ENCODE measurements around the gene PLCB2. TPM values are rescaled to one million over a fixed set of nuclear protein-coding genes. Genes with fewer than 3 reads are reported as not detected.

The PLCB2 gene
- total RNA-seq, 1 donor from 2014 or later, result 3.7 TPM

GRCh38 chr15:40309344-40309862 is 1.7 kb upstream of the PLCB2 start:
- TF ChIP-seq EZH2 (IDR thresholded peaks at IDR 0.05; ENCODE audit: insufficient read depth, low read length) (no peak), CTCF (IDR thresholded peaks at IDR 0.05; ENCODE audit: insufficient read depth, low read depth, low read length) (no peak)
- Histone ChIP-seq H3K79me2 (ENCODE audit: insufficient read depth, low read length) (no peaks in the 10 kb centered on the region), H3K4me3 (ENCODE audit: insufficient read depth, low read depth, low read length) (no peak overlapping the region), H2AFZ (ENCODE audit: low read depth, low read length) (no peak overlapping the region), H3K9ac (ENCODE audit: low read length) (no peak overlapping the region), H3K36me3 (ENCODE audit: insufficient read depth, low read length) (no peaks in the 10 kb centered on the region), H3K4me2 (ENCODE audit: low read length) (no peak overlapping the region), H3K27me3 (ENCODE audit: insufficient read depth, low read length) (peaks cover 9% of the 10 kb centered on the region), H3K4me1 (ENCODE audit: insufficient read depth, low read length) (no peaks in the 10 kb centered on the region), H3K9me3 (ENCODE audit: insufficient read depth, low read depth, low read length) (no peaks in the 10 kb centered on the region), H4K20me1 (ENCODE audit: insufficient read depth, low read length) (no peaks in the 10 kb centered on the region), H3K27ac (ENCODE audit: low read depth, low read length) (no peak overlapping the region)
- FAIRE-seq, result no peak
- peaks cover 62% of the 10 kb centered on the region for H3K27me3 Mint-ChIP-seq (ENCODE audit: low read depth, unreplicated experiment)
- H3K4me1 Mint-ChIP-seq (ENCODE audit: low read depth, unreplicated experiment), result peaks cover 4% of the 10 kb centered on the region
- H3K36me3 Mint-ChIP-seq (ENCODE audit: low read depth, unreplicated experiment), result peaks cover under 1% of the 10 kb centered on the region
- H3K9me3 Mint-ChIP-seq (ENCODE audit: unreplicated experiment), result peaks cover 2% of the 10 kb centered on the region
- no peak overlapping the region for H3K4me3 Mint-ChIP-seq (ENCODE audit: unreplicated experiment)
- no peak for DNase-seq (ENCODE audit: low read depth)
- H3K27ac Mint-ChIP-seq (ENCODE audit: unreplicated experiment), result no peak overlapping the region

GRCh38 chr15:40306908-40307307 is 827 bp downstream of the PLCB2 start:
- TF ChIP-seq CTCF (IDR thresholded peaks at IDR 0.05; ENCODE audit: insufficient read depth, low read depth, low read length), result no peak
- TF ChIP-seq EZH2 (IDR thresholded peaks at IDR 0.05; ENCODE audit: insufficient read depth, low read length), result no peak

GRCh38 chr15:40306371-40306770 is 1.4 kb downstream of the PLCB2 start:
- Histone ChIP-seq H3K4me1 (ENCODE audit: insufficient read depth, low read length) (no peaks in the 10 kb centered on the region), H3K4me2 (ENCODE audit: low read length) (no peak overlapping the region), H4K20me1 (ENCODE audit: insufficient read depth, low read length) (no peaks in the 10 kb centered on the region), H3K36me3 (ENCODE audit: insufficient read depth, low read length) (no peaks in the 10 kb centered on the region), H3K27ac (ENCODE audit: low read depth, low read length) (no peak overlapping the region), H3K4me3 (ENCODE audit: insufficient read depth, low read depth, low read length) (no peak overlapping the region), H3K9ac (ENCODE audit: low read length) (no peak overlapping the region), H3K79me2 (ENCODE audit: insufficient read depth, low read length) (no peaks in the 10 kb centered on the region), H3K27me3 (ENCODE audit: insufficient read depth, low read length) (peaks cover 10% of the 10 kb centered on the region), H2AFZ (ENCODE audit: low read depth, low read length) (no peak overlapping the region), H3K9me3 (ENCODE audit: insufficient read depth, low read depth, low read length) (no peaks in the 10 kb centered on the region)
- Mint-ChIP-seq H3K4me1 (ENCODE audit: low read depth, unreplicated experiment) (peaks cover 4% of the 10 kb centered on the region), H3K27ac (ENCODE audit: unreplicated experiment) (no peak overlapping the region), H3K9me3 (ENCODE audit: unreplicated experiment) (peaks cover 2% of the 10 kb centered on the region), H3K36me3 (ENCODE audit: low read depth, unreplicated experiment) (peaks cover 2% of the 10 kb centered on the region), H3K27me3 (ENCODE audit: low read depth, unreplicated experiment) (peaks cover 50% of the 10 kb centered on the region), H3K4me3 (ENCODE audit: unreplicated experiment) (no peak overlapping the region)
- DNase-seq (ENCODE audit: low read depth), result no peak
- TF ChIP-seq EZH2 (IDR thresholded peaks at IDR 0.05; ENCODE audit: insufficient read depth, low read length) (no peak), CTCF (IDR thresholded peaks at IDR 0.05; ENCODE audit: insufficient read depth, low read depth, low read length) (no peak)
- no peak for FAIRE-seq

More at GRCh38 chr15:40306908-40307307, 827 bp downstream of the PLCB2 start:
- Histone ChIP-seq H3K79me2 (ENCODE audit: insufficient read depth, low read length) (no peaks in the 10 kb centered on the region), H3K9me3 (ENCODE audit: insufficient read depth, low read depth, low read length) (no peaks in the 10 kb centered on the region), H3K27ac (ENCODE audit: low read depth, low read length) (no peak overlapping the region), H3K4me2 (ENCODE audit: low read length) (no peak overlapping the region), H3K4me3 (ENCODE audit: insufficient read depth, low read depth, low read length) (no peak overlapping the region), H3K4me1 (ENCODE audit: insufficient read depth, low read length) (no peaks in the 10 kb centered on the region), H3K27me3 (ENCODE audit: insufficient read depth, low read length) (peaks cover 14% of the 10 kb centered on the region), H4K20me1 (ENCODE audit: insufficient read depth, low read length) (no peaks in the 10 kb centered on the region), H2AFZ (ENCODE audit: low read depth, low read length) (no peak overlapping the region), H3K9ac (ENCODE audit: low read length) (no peak overlapping the region), H3K36me3 (ENCODE audit: insufficient read depth, low read length) (no peaks in the 10 kb centered on the region)
- Mint-ChIP-seq H3K4me1 (ENCODE audit: low read depth, unreplicated experiment) (peaks cover 4% of the 10 kb centered on the region), H3K4me3 (ENCODE audit: unreplicated experiment) (no peak overlapping the region), H3K36me3 (ENCODE audit: low read depth, unreplicated experiment) (peaks cover 2% of the 10 kb centered on the region), H3K9me3 (ENCODE audit: unreplicated experiment) (peaks cover 2% of the 10 kb centered on the region), H3K27ac (ENCODE audit: unreplicated experiment) (no peak overlapping the region), H3K27me3 (ENCODE audit: low read depth, unreplicated experiment) (peaks cover 53% of the 10 kb centered on the region)
- no peak for FAIRE-seq
- no peak for DNase-seq (ENCODE audit: low read depth)

Data from astrocyte (in vitro differentiated cells and primary cell).